Measurements from ENCODE around the gene TNNI2.

Gene TNNI2

GRCh38 chr11:1856306-1857005, 17.7 kb downstream of the TNNI2 start:
- Histone ChIP-seq H3K4me3 (ENCODE audit: low read depth, low read length) (no peak overlapping the region), H3K9me3 (ENCODE audit: control insufficient read depth, low read length) (no peaks in the 10 kb centered on the region), H3K36me3 (ENCODE audit: control insufficient read depth, insufficient read depth, low read length) (no peaks in the 10 kb centered on the region), H3K27ac (no peak overlapping the region), H3K4me1 (no peaks in the 10 kb centered on the region), H2AFZ (no peak overlapping the region), H3K79me2 (no peaks in the 10 kb centered on the region), H3K27me3 (ENCODE audit: control insufficient read depth, insufficient read depth, low read length) (no peaks in the 10 kb centered on the region), H3K9ac (no peak overlapping the region), H3K4me2 (ENCODE audit: low read length) (no peak overlapping the region)
- no peak for TF ChIP-seq CTCF (IDR thresholded peaks at IDR 0.05)

GRCh38 chr11:1857064-1857463, 18.3 kb downstream of the TNNI2 start:
- H3K9me3 ChIP-seq (ENCODE audit: control insufficient read depth, low read length): no peaks in the 10 kb centered on the region
- H3K4me2 ChIP-seq (ENCODE audit: low read length): no peak overlapping the region
- H3K27me3 ChIP-seq (ENCODE audit: control insufficient read depth, insufficient read depth, low read length): no peaks in the 10 kb centered on the region
- no peak overlapping the region for H3K27ac ChIP-seq
- H3K36me3 ChIP-seq (ENCODE audit: control insufficient read depth, insufficient read depth, low read length): no peaks in the 10 kb centered on the region
- no peak overlapping the region for H3K9ac ChIP-seq
- no peaks in the 10 kb centered on the region for H3K4me1 ChIP-seq
- H2AFZ ChIP-seq: no peak overlapping the region
- TF ChIP-seq CTCF (IDR thresholded peaks at IDR 0.05): no peak
- H3K79me2 ChIP-seq: no peaks in the 10 kb centered on the region
- H3K4me3 ChIP-seq (ENCODE audit: low read depth, low read length): no peak overlapping the region

GRCh38 chr11:1858154-1858553, 19.4 kb downstream of the TNNI2 start:
- Histone ChIP-seq H2AFZ (no peak overlapping the region), H3K9me3 (ENCODE audit: control insufficient read depth, low read length) (no peaks in the 10 kb centered on the region), H3K27me3 (ENCODE audit: control insufficient read depth, insufficient read depth, low read length) (no peaks in the 10 kb centered on the region), H3K9ac (no peak overlapping the region), H3K27ac (no peak overlapping the region), H3K4me3 (ENCODE audit: low read depth, low read length) (no peak overlapping the region), H3K36me3 (ENCODE audit: control insufficient read depth, insufficient read depth, low read length) (no peaks in the 10 kb centered on the region), H3K79me2 (no peaks in the 10 kb centered on the region), H3K4me2 (ENCODE audit: low read length) (no peak overlapping the region), H3K4me1 (no peaks in the 10 kb centered on the region)
- TF ChIP-seq CTCF (IDR thresholded peaks at IDR 0.05): no peak

GRCh38 chr11:1858576-1858975, 19.8 kb downstream of the TNNI2 start:
- H3K27ac ChIP-seq: no peak overlapping the region
- H3K27me3 ChIP-seq (ENCODE audit: control insufficient read depth, insufficient read depth, low read length): no peaks in the 10 kb centered on the region
- H3K9me3 ChIP-seq (ENCODE audit: control insufficient read depth, low read length): no peaks in the 10 kb centered on the region
- H3K4me1 ChIP-seq: no peaks in the 10 kb centered on the region
- H3K4me3 ChIP-seq (ENCODE audit: low read depth, low read length): no peak overlapping the region
- no peak overlapping the region for H3K9ac ChIP-seq
- H3K4me2 ChIP-seq (ENCODE audit: low read length): no peak overlapping the region
- no peak for TF ChIP-seq CTCF (IDR thresholded peaks at IDR 0.05)
- H2AFZ ChIP-seq: no peak overlapping the region
- H3K79me2 ChIP-seq: no peaks in the 10 kb centered on the region
- no peaks in the 10 kb centered on the region for H3K36me3 ChIP-seq (ENCODE audit: control insufficient read depth, insufficient read depth, low read length)

- no peaks in the 10 kb centered on the region for H3K9me3 ChIP-seq (ENCODE audit: control insufficient read depth, low read length)
- H3K36me3 ChIP-seq (ENCODE audit: control insufficient read depth, insufficient read depth, low read length): no peaks in the 10 kb centered on the region
- no peaks in the 10 kb centered on the region for H3K79me2 ChIP-seq
- H3K27me3 ChIP-seq (ENCODE audit: control insufficient read depth, insufficient read depth, low read length): no peaks in the 10 kb centered on the region
- TF ChIP-seq CTCF (IDR thresholded peaks at IDR 0.05): no peak
- no peaks in the 10 kb centered on the region for H3K4me1 ChIP-seq
- no peak overlapping the region for H3K9ac ChIP-seq
- H2AFZ ChIP-seq: no peak overlapping the region
- no peak overlapping the region for H3K4me2 ChIP-seq (ENCODE audit: low read length)
- no peak overlapping the region for H3K4me3 ChIP-seq (ENCODE audit: low read depth, low read length)
- no peak overlapping the region for H3K27ac ChIP-seq
Measured at GRCh38 chr11:1859004-1859403, 20.2 kb downstream of the TNNI2 start.
